GM21786 (cell line): Measurements from ENCODE around the gene FSTL5.

ENCODE experiments used
- ATAC-seq: cut with Tn5 transposase; IDR thresholded peaks from one replicate; pipeline ENCODE4 v1.9.1; 2021; ENCODE audit not compliant: unreplicated experiment

FSTL5 gene

DNA sequence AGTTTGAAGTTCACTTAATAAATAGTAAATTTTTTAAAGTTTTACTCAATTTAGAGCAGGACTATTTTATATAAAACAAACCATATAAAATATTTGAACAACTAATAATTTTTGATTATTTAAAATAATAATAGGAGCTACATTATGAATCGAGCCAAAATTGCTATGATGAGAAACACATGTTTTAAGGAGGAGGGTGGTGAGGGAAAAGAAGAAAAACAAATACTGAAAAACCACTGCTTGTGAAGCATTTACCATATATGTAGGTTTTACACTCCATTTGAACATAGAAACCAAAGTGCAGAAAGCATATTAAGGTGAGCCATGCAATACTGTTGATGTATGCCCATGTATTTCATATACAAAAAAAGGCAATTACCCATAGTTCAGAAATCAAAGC is 448.9 kb downstream of the FSTL5 start:
- ATAC-seq = no peak

DNA sequence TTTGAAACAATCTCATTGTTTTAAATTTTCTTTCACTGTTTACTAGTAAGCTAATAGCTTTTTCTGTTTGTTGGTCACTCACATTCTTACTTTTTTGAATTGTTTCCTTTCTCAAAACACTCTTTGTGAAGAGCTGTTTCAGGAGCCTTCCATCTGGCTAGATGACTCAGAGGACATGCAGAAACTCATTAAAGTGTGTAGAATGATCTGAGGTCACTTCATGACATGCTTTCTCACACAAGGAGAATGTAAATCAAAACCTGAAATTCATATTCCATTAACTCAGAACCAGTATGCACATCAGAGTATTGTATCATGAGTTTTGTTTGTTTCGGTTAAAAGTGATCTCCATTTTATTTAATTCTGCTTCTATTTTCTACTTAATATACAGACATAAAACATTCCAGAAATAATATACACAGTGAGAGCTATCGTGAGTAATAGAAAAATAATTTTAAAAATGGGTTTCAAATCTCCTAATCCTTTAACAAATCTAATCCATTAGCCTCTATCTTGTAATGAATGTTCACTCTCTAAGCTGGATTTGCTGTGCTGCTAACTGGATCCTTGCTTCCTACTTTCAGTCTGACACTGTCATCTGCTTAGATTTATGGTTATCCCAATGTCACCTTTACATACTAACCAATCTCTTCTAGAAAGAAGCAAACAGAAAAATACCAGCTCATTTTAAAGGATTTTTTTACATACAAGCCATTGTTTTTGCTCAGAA is 449.6 kb downstream of the FSTL5 start:
- peak; percentile 58 for ATAC-seq

DNA sequence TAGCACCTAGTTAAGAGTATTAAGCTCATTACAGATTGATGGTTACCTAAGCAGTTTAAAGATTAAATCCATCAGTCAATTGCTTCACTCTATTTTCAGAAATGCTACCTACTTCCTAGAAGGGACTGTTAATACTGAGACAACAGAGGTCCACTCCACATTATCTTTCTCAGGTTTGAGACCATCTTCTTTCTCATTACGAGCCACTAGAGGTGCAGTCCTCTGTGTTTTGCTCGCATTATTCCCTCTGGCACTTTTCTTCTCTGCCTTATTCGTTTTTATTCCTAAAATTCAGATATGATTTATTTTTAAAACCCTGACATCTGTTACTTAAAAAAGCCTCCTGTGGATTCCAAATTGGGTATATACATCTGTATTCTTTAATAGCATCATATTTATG is 459.1 kb downstream of the FSTL5 start:
- no peak for ATAC-seq

- ATAC-seq = no peak
These were observed 459.8 kb downstream of the FSTL5 start for GRCh38 chr4:161704040-161704439.

- ATAC-seq = no peak
These were observed 461.5 kb downstream of the FSTL5 start for GRCh38 chr4:161702287-161702686.

- no peak for ATAC-seq
These were observed 466.9 kb downstream of the FSTL5 start for GRCh38 chr4:161696944-161697343.

- ATAC-seq = no peak
These were observed 483.7 kb downstream of the FSTL5 start for GRCh38 chr4:161680146-161680545.

DNA sequence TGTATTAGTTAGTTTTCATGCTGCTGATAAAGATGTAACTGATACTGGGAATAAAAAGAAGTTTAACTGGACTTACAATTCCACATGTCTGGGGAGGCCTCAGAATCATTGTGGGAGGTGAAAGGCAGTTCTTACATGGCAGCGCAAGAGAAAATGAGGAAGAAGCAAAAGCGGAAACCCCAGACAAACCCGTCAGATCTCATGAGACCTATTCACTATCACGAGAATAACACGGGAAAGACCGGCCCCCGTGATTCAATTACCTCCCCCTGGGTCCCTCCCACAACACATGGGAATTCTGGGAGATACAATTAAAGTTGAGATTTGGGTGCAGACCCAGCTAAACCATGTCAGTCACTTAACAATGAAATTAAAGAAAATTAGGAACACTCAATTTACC is 499.1 kb downstream of the FSTL5 start:
- ATAC-seq = no peak

GRCh38 chr4:161663844-161664243 is 500.0 kb downstream of the FSTL5 start:
- ATAC-seq = no peak

- no peak for ATAC-seq
These were observed 505.1 kb downstream of the FSTL5 start for GRCh38 chr4:161658676-161659075.

DNA sequence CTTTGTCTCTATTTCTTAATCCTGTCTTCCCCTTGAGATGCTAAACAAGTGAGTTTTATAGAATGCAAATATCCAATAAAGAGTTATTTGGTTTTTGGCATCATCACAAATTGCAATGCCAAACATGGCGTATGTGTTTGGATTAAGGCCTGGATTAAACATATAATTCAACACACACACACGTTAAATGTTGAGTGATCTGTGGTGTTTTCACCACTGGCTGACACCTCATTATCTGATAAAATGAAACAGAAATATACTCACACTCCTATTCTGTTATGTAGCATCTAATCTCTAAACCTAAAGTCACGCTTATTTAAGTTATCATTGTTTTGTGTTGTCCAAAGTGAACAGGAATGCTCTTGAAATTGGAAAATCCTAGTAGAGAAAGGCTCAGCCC is 506.2 kb downstream of the FSTL5 start:
- ATAC-seq = no peak

DNA sequence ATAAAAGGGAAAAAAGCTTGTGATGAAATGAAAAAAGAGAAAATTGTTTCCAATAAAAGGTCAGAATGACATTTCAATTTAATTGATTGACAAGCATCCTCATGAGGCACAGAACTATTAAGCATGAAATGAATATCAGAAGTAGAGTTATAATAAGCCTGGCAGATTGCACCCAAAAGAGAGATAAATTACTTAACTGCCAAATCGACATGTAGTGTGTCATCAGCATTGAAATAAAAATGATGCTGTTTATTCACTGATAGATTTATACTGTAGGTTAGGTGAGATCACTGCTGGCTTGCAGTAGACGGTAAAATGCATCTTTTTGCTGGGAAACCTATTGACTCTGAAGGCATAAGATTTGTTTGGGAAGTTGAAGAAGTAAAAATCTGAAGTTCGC is 507.2 kb downstream of the FSTL5 start:
- no peak for ATAC-seq

DNA sequence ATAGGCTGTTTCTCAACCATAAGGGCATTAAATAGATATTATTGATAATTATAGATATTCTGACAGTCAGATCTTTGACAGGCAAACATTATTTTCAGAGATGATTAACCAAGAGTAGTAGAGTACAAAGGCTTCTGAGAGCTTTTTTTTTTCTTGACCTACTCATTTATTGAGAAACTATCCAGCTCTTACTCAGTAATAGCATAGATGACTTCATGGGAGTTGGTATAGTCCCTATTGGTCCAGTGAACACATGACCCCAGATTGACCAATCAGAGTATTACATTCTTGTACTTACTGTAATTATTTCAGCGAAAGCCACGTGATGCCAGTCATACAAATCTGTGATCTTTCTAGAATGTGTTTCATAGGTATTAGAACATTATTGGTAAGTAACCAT is 508.7 kb downstream of the FSTL5 start:
- no peak for ATAC-seq

DNA sequence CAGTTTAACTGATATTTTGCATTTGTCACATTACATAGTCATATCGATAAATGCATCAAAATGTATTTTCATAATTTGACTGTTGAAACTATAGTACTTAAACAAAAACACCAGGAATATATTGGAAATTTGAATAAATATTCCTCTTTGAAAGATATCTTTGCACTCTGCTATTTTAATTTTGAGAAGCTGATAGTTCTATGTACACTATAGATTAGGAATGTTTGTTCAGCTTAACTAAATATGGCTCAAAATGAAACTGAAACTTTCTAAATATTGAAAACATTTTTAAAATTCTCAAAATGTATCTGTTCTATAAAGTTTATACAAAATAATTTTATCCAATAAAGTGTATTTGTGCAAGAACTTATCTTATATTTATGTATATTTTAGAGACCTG is 510.1 kb downstream of the FSTL5 start:
- ATAC-seq = no peak

DNA sequence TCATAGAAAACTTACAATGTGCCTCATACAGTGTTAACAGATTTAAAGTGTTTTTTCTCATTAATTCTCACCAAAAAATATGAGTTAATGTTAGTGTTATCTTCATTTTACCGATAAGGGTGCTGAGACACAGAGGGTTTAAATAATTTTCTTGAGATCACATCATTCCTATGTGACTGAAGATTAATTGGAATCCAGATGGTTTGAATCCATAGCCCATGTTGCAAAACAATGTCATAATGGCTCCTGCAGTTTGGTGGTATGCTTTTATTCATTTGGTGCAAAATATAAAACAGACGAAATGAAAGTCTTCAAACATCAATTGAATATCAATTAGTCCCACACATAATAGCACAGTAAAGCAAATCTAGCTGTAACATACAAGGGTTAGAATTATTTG is 512.2 kb downstream of the FSTL5 start:
- ATAC-seq = no peak

DNA sequence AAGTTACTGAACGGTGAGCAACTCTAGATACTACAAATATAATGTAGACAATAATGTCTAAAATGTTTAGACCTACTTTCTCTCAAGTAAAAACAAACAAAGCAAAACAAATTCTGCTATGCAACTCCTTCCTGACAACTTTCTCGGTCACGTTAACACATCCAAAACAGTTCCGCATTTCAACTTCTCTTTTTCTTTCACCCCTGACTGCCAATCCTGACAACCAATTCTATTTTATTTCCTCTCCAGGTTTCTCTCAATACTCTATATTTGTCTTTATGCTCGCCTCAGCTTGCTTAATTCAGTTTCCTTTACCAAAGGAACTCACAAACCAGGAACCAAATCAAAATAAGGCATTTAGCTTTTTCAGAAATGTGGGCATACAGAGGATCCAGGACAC is 513.0 kb downstream of the FSTL5 start:
- peak; percentile 68 for ATAC-seq

DNA sequence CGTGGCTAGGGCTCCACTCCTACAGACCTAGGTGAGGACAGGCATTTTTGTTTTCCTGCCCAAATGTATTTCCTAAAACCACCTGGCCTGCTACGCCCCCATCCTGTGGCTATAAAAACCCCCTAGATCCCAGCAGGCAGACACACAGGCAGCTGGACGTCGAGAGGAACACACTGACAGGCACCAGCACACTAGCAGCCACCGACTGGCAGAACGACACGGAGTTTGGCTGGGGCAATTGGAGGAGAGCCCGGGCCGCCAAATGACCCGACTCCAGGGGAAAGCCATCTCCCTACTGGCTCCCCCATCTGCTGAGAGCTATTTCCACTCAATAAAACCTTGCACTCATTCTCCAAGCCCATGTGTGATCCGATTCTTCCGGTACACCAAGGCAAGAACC is 516.0 kb downstream of the FSTL5 start:
- no peak for ATAC-seq

DNA sequence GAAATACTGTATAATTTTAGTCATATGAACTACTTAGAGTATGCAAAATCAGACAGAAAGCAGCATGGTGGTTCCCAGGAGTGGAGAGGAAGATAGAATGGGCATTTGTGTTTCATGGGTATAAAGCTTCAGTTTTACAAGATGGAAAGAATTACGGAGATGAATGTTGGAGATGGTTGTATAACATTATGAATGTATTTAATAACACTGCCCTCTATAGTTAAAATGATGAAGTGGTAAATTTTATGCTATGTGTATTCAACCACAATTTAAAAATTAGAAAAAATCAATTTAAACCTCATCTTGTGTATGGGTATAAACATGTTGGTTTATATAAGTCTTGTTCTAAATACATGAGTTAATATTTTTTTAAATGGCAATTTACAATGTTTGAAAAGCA is 521.1 kb downstream of the FSTL5 start:
- no peak for ATAC-seq

GRCh38 chr4:161629694-161630441 is 533.9 kb downstream of the FSTL5 start:
- ATAC-seq = no peak

DNA sequence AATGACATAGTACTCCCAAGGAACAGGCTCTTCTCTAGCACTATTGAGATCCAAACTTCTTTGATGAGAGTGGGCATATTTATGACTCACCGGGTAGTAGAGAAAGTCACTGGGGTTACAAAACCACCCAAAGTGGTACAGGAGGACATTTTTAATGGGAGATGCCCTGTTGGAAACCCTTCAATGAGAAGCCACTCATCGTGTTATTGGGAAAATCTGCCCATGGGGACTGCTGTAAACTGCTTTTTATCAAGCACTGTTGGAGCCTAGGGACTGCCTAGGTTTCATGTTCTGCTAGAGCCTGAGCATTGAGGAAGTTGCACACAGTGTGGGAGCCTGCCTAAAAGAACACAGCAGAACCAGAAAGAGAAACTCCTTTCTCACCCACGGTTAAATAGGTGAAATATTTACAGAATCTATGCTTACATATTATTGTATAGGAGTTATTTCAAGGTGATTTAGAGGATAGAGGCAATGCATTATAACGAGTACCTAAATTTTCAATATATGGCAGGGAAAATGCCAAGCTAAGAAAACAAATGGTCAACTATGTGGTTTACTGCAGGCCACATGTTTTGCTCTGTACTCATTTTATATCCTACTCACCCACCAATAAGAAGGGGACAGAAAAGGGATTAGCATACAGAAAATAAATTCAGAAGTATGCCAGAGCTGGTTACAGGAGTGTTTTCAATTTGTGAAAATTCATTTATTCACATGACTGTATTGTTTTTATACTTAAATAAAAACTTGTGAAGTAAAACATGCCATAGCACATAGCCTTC is 559.1 kb downstream of the FSTL5 start:
- peak; percentile 91 for ATAC-seq

DNA sequence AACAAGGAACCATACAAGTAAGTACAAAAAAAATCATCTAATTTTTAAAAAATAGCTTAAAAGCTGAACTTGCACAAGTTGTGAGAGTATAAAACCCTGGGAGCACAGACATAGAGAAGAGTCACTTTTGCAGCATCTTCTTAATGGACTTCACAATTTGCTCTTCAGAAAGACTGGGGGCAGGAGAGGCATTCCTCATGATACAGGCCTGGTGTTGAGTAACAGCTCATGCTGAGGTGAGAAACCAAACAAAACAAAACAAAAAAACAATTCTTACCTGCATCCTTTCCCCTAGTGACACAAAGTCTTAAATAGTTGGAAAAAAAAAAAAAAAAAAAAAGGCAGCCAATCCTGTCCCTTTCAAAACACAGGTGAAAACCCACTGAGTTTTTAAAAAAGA is 562.8 kb downstream of the FSTL5 start:
- ATAC-seq = no peak

DNA sequence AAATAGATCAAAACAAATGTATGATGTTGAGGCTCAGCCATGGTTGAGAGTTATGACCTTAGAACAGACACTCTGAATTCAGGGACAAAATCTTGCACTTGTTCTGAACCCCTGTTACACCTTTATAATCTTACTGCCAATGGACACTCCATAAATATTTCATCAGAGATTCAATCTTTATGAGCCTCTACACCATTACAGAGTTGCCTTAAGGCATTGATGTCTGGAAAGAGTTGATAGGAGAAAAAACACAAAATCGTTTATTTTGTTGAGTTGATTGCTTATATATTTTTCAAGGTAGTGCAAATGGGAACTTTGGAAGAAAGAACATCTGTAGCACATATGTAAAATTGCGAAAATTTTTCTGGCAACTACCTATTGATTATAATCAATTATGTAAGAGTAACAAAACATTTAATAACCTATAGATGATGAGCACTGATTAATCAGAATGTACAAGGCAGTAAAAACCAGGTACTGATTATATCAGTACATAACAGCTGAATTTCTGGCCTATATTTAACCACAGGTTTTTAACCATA is 568.5 kb downstream of the FSTL5 start:
- ATAC-seq = no peak
